Stimulated activated CD4-positive, alpha-beta T cell treated with anti-CD3 and anti-CD28 coated beads, Interleukin-12 subunit alpha, Interleukin-12 subunit beta, amount 100 ng/mL, for 48 hours (primary cell): Measurements from ENCODE around the gene DDX17.

ENCODE experiments used
- DNase-seq, 3 donors: peaks; one replicate each; pipeline ENCODE4 v3.0.0-alpha.2; 2020; ENCODE audit warnings: low read depth in 2 of 3, low spot score in 1 of 3

The DDX17 gene

GRCh38 chr22:38467904-38468442 is 38.1 kb downstream of the DDX17 start, which contains the start of gene KDELR3:
KDELR3 (plus strand) TSS chr22:38468096; CDS start chr22:38468234, 138 bp downstream.
- DNase-seq = peak; percentile 30 to 58 (median 39)

- no peak for DNase-seq
Observed at GRCh38 chr22:38467438-38467903, 38.6 kb downstream of the DDX17 start.

GRCh38 chr22:38465673-38466490 is 40.2 kb downstream of the DDX17 start:
- no peak for DNase-seq

GRCh38 chr22:38464992-38465672 is 41.0 kb downstream of the DDX17 start:
- no peak for DNase-seq

GRCh38 chr22:38462960-38463784 is 42.9 kb downstream of the DDX17 start:
- DNase-seq = no peak

- peak; percentile 49 to 66 (median 50) for DNase-seq
Observed at GRCh38 chr22:38461414-38462081, 44.6 kb downstream of the DDX17 start.

GRCh38 chr22:38461057-38461413 is 45.1 kb downstream of the DDX17 start:
- DNase-seq = no peak

- no peak for DNase-seq
Observed at GRCh38 chr22:38460426-38460840, 45.7 kb downstream of the DDX17 start.

- no peak for DNase-seq
Observed at GRCh38 chr22:38456841-38457699, 49.0 kb downstream of the DDX17 start.

GRCh38 chr22:38456272-38456835 is 49.8 kb downstream of the DDX17 start:
- no peak for DNase-seq

GRCh38 chr22:38455530-38456271 is 50.4 kb downstream of the DDX17 start:
- DNase-seq = no peak

GRCh38 chr22:38455076-38455529 is 51.0 kb downstream of the DDX17 start, which contains the start of gene KCNJ4:
KCNJ4 (minus strand) TSS chr22:38455199; CDS start chr22:38428132, 27,067 bp downstream.
- no peak for DNase-seq

- no peak for DNase-seq
Observed at GRCh38 chr22:38454353-38455075, 51.6 kb downstream of the DDX17 start.

- no peak for DNase-seq
Observed at GRCh38 chr22:38453996-38454352, 52.1 kb downstream of the DDX17 start.

- no peak for DNase-seq
Observed at GRCh38 chr22:38453066-38453672, 52.9 kb downstream of the DDX17 start.

GRCh38 chr22:38452373-38453065 is 53.6 kb downstream of the DDX17 start:
- no peak for DNase-seq

- DNase-seq = no peak
Observed at GRCh38 chr22:38451864-38452263, 54.2 kb downstream of the DDX17 start.
